Kidney epithelial cell (primary cell): Measurements from ENCODE around the gene KCNJ3. TPM values are rescaled to one million over a fixed set of nuclear protein-coding genes. Genes with fewer than 3 reads are reported as not detected.

Source experiments
- DNase-seq: peaks from one replicate; pipeline ENCODE4 v3.0.0-alpha.2; 2010; ENCODE audit warnings: low read depth
- H3K27me3 ChIP-seq: 2 replicates; pipeline ENCODE4 v1.6.0; 2011; ENCODE audit warnings: low read length; ENCODE audit not compliant: control insufficient read depth, insufficient read depth
- H3K36me3 ChIP-seq: 2 replicates; pipeline ENCODE4 v1.5.1; 2011; ENCODE audit warnings: low read length; ENCODE audit not compliant: control insufficient read depth, insufficient read depth
- H3K4me3 ChIP-seq: 2 replicates; pipeline ENCODE4 v1.5.1; 2011; ENCODE audit warnings: low read depth, mild to moderate bottlenecking, control low read depth, low read length
- CTCF ChIP-seq: IDR thresholded peaks from 2 replicates; pipeline ENCODE4 v1.5.1; 2011; ENCODE audit warnings: mild to moderate bottlenecking, moderate library complexity, low read length, control low read depth, inconsistent platforms; ENCODE audit not compliant: insufficient read depth, poor library complexity, severe bottlenecking
- total RNA-seq: library from RNA; depleted of rRNA; stranded (reverse); fragments of >200 nt; gene quantifications from 2 replicates; pipeline ENCODE4 v1.2.3, GENCODE V29; 2015

Gene KCNJ3
- total RNA-seq, 1 donor from 2014 or later, result not detected

GRCh38 chr2:154724194-154724797, 25.8 kb downstream of the KCNJ3 start:
- Histone ChIP-seq H3K36me3 (no peaks in the 10 kb centered on the region), H3K27me3 (no peaks in the 10 kb centered on the region), H3K4me3 (no peak overlapping the region)
- DNase-seq, result no peak
- no peak for TF ChIP-seq CTCF

DNA sequence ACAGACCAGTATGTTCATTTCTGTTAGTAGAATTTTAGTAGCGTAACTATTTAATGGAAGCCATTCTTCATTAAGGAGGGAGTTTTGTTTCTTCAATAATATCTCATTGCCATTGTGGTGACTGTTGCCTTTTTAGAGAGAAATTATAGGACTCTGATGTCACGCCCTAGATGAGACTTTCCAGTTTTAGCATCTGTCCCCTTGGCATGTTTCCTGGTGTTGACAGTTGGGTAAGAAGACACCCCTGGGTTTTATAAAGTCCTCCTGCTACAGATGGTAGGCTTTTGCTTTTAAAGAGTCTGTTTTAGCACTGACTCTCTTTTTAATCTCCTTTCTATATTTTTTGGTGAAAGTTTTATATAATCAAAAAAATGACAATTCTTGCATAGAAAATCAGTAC, 41.9 kb downstream of the KCNJ3 start:
- no peak for DNase-seq
- H3K4me3 ChIP-seq, result no peak overlapping the region
- no peaks in the 10 kb centered on the region for H3K27me3 ChIP-seq
- TF ChIP-seq CTCF, result no peak
- no peaks in the 10 kb centered on the region for H3K36me3 ChIP-seq

- no peak for TF ChIP-seq CTCF
- Histone ChIP-seq H3K36me3 (no peaks in the 10 kb centered on the region), H3K27me3 (no peaks in the 10 kb centered on the region), H3K4me3 (no peak overlapping the region)
- DNase-seq, result no peak
Observed at GRCh38 chr2:154758871-154759270, 60.4 kb downstream of the KCNJ3 start.

- no peak for DNase-seq
- no peak for TF ChIP-seq CTCF
- Histone ChIP-seq H3K27me3 (no peaks in the 10 kb centered on the region), H3K36me3 (no peaks in the 10 kb centered on the region), H3K4me3 (no peak overlapping the region)
Observed at GRCh38 chr2:154762638-154763037, 64.1 kb downstream of the KCNJ3 start.

DNA sequence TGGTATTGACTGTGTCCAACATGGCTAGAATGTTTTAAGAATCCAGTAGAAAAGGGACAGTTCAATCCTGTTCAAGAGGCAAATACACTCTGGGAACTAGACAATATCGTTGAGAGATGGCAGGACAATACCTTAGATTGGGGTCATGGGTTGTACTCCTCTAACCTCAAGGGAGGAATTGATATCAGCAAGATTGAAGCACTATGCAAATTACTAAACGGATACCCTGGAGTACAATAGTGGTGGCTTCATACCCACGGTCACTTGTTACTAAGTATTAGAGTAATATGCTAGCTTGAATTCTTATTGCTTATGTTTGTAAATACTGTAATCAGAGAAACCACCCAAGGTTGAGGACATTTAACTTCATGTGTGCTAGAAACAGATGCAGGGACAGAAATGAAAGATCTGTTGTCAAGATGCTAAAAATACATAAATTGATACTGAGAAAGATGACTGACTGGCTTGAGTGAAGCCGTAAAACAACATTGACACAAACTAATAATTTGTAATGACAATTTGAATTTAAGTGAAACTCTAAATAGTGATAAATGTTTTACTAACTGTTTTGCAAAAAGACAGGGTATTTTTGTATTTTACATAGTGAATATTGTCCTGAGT, 73.3 kb downstream of the KCNJ3 start:
- no peaks in the 10 kb centered on the region for H3K27me3 ChIP-seq
- TF ChIP-seq CTCF, result no peak
- no peaks in the 10 kb centered on the region for H3K36me3 ChIP-seq
- DNase-seq, result no peak
- H3K4me3 ChIP-seq, result no peak overlapping the region

- H3K4me3 ChIP-seq, result no peak overlapping the region
- TF ChIP-seq CTCF, result no peak
- DNase-seq, result no peak
- H3K36me3 ChIP-seq, result no peaks in the 10 kb centered on the region
- no peaks in the 10 kb centered on the region for H3K27me3 ChIP-seq
Observed at GRCh38 chr2:154776825-154777224, 78.3 kb downstream of the KCNJ3 start.
